Gastrocnemius medialis (tissue), 4 donors: Measurements from ENCODE around the gene DUSP16. TPM values are rescaled to one million over a fixed set of nuclear protein-coding genes. Genes with fewer than 3 reads are reported as not detected.

Experiments
- ATAC-seq, 2 donors: fragments of 150-250 bp; one replicate each; pipeline ENCODE4 v1.9.1; 2016
- DNase-seq, 2 donors: peaks; one replicate each; pipeline ENCODE4 v3.0.0-alpha.2; 2019
- H3K27ac ChIP-seq, 4 donors: fragments of 200-600 bp; sonication (generic); 1 replicate in 1 of 4; 2 replicates in 3 of 4; pipeline ENCODE4 v1.5.1; 2016 to 2018; ENCODE audit warnings: mild to moderate bottlenecking in 2 of 4, moderate library complexity in 1 of 4
- H3K27me3 ChIP-seq, 3 donors: fragments of 200-600 bp; sonication (generic) in 2 of 3; 1 replicate in 1 of 3; 2 replicates in 2 of 3; pipeline versions ENCODE4 v1.5.1 to v1.6.0; 2016 to 2019; ENCODE audit warnings: mild to moderate bottlenecking in 1 of 3, moderate library complexity in 1 of 3
- H3K36me3 ChIP-seq, 2 donors: fragments of 200-600 bp; sonication (generic) in 1 of 2; one replicate each; pipeline ENCODE4 v1.5.1; 2017 to 2018
- H3K4me1 ChIP-seq, 2 donors: fragments of 200-600 bp; sonication (generic) in 1 of 2; one replicate each; pipeline ENCODE4 v1.5.1; 2016 to 2017; ENCODE audit warnings: mild to moderate bottlenecking in 2 of 2
- H3K4me3 ChIP-seq, 4 donors: fragments of 200-600 bp; sonication (generic) in 3 of 4; 1 replicate in 1 of 4; 2 replicates in 3 of 4; pipeline ENCODE4 v1.5.1; 2016 to 2019; ENCODE audit warnings: mild to moderate bottlenecking in 2 of 4
- H3K9me3 ChIP-seq, 3 donors: fragments of 200-600 bp; sonication (generic) in 2 of 3; 1 replicate in 1 of 3; 2 replicates in 2 of 3; pipeline ENCODE4 v1.5.1; 2016 to 2019
- POLR2A ChIP-seq, 2 donors: fragments of 450-650 bp; IDR thresholded peaks; one replicate each; pipeline ENCODE4 v1.6.1; 2017; ENCODE audit warnings: antibody characterized with exemption in 2 of 2, mild to moderate bottlenecking in 2 of 2, moderate library complexity in 2 of 2
- in situ Hi-C, 4 donors: fragments of 200-750 bp; cut with MboI; loops; one replicate each; pipeline versions ENCODE4 v1.15.0 to v1.8.0; 2017; ENCODE audit warnings: low sequenced_read_pairs in 4 of 4
- intact Hi-C: fragments of 100-400 bp; cut with DNase I; formaldehyde crosslinking; loops from one replicate; pipeline ENCODE4 v1.15.1; 2023; ENCODE audit warnings: low total_unique reads
- total RNA-seq, 4 donors: library from RNA; depleted of rRNA; stranded (reverse); fragments of >200 nt; gene quantifications; one replicate each; pipeline versions ENCODE4 v1.1.0 to v1.2.3, GENCODE V29; 2016
- TF ChIP-seq, protein P1 (sequence below), 5 experiments: fragments of 450-650 bp in 3 of 5; fragments of 200-600 bp in 2 of 5; sonication (generic) in 2 of 5; IDR thresholded peaks in 4 of 5; conservative IDR thresholded peaks in 1 of 5; 1 replicate in 4 of 5; 2 replicates in 1 of 5; pipeline ENCODE4 v1.5.1; 2016 to 2019; ENCODE audit warnings: antibody characterized with exemption in 5 of 5, mild to moderate bottlenecking in 3 of 5, moderate library complexity in 3 of 5

DUSP16 gene
- total RNA-seq, 4 donors from 2014 or later: 10.9 to 15.7 (median 13.3) TPM

DNA sequence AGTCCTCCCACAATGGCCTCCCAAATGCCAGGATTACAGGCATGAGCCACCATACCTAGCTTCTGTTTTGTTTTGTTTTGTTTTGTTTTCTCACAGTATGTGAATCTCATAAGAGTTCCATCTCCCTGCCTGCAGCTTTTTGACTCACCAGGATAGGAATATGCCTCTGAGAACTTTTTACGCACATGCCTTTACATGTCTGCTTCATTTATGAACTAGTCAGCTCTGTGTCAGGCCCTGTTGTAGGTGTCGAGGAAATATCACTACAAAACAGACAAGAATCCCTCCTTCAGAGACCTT is 116.8 kb downstream of the DUSP16 start:
- ATAC-seq (no peak), DNase-seq (no peak)
- Histone ChIP-seq H3K27me3 (no peaks in the 10 kb centered on the region), H3K36me3 (no peaks in the 10 kb centered on the region), H3K27ac (no peak overlapping the region), H3K9me3 (no peaks in the 10 kb centered on the region), H3K4me3 (no peak overlapping the region), H3K4me1 (peaks cover 16 to 28% of the 10 kb centered on the region in 2 donors)
- in situ Hi-C loops (no loop called here), intact Hi-C loops (no loop called here)
- TF ChIP-seq POLR2A (IDR thresholded peaks at IDR 0.05): no peak
- TF ChIP-seq, protein P1, sequence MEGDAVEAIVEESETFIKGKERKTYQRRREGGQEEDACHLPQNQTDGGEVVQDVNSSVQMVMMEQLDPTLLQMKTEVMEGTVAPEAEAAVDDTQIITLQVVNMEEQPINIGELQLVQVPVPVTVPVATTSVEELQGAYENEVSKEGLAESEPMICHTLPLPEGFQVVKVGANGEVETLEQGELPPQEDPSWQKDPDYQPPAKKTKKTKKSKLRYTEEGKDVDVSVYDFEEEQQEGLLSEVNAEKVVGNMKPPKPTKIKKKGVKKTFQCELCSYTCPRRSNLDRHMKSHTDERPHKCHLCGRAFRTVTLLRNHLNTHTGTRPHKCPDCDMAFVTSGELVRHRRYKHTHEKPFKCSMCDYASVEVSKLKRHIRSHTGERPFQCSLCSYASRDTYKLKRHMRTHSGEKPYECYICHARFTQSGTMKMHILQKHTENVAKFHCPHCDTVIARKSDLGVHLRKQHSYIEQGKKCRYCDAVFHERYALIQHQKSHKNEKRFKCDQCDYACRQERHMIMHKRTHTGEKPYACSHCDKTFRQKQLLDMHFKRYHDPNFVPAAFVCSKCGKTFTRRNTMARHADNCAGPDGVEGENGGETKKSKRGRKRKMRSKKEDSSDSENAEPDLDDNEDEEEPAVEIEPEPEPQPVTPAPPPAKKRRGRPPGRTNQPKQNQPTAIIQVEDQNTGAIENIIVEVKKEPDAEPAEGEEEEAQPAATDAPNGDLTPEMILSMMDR (IDR thresholded peaks at IDR 0.05 in 4 of 5, conservative IDR thresholded peaks at IDR 0.05 in 1 of 5): no peak

DNA sequence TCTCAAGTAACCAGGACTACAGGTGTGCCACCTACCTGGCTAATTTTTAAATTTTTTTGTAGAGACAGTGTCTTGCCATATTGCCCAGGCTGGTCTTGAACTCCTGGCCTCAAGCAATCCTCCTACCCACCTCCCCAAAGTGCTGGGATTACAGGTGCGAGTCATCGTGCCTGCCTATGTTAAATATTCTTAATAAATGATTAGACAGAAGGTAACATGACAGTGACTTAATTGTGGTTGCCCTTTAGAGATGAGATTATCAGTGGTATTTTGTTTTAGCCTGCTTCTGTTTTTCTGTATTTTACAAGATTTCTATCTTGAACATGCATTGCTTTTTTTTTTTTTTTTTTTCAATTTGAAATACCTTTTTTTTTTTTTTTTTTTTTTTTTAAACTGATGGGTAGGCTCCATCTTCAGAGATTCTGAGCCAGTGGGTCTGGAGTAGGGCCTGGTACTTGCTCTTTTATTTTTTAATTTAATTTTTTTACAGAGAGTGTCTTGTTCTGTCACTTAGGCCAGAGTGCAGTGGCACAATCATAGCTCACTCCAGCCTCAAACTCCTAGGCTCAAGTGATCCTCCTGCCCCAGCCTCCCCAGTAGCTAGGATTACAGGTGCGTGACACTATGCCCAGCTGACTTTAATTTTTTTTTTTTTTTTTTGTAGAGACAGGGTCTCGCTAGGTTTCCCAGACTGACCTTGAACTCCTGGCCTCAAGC is 117.3 kb downstream of the DUSP16 start:
- intact Hi-C loops (no loop called here), in situ Hi-C loops (no loop called here)
- Histone ChIP-seq H3K36me3 (no peaks in the 10 kb centered on the region), H3K27ac (no peak overlapping the region), H3K9me3 (no peaks in the 10 kb centered on the region), H3K27me3 (no peaks in the 10 kb centered on the region), H3K4me3 (no peak overlapping the region), H3K4me1 (peaks cover 16 to 28% of the 10 kb centered on the region in 2 donors)
- DNase-seq (no peak), ATAC-seq (no peak)
- TF ChIP-seq POLR2A (IDR thresholded peaks at IDR 0.05): no peak
- TF ChIP-seq, protein P1 (IDR thresholded peaks at IDR 0.05 in 4 of 5, conservative IDR thresholded peaks at IDR 0.05 in 1 of 5): no peak

DNA sequence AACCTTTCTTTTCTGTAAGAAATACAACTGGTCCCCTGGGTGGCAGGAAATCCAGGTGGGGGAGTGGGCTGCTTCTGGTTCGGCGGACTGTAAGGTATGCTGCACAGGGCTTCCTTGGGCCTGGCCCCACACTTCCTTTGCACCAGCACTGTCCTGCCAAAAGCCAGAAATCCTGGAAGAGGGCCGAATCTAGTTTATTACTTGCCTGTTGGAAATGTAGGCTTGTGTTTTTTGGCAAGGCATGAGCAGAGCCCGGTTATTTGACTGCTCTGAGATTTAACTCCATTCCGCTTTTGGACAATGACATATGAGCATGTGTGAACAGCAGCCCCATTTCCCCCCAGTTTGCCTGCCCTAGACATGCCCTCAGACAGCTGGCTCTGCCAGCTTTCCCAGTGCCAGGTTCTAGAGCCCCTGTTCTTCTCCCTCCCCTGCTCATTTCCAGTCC is 119.2 kb downstream of the DUSP16 start:
- Histone ChIP-seq H3K36me3 (no peaks in the 10 kb centered on the region), H3K27me3 (no peaks in the 10 kb centered on the region), H3K9me3 (no peaks in the 10 kb centered on the region), H3K27ac (peak overlapping the region; percentile 25 to 59 (median 56)), H3K4me3 (no peak overlapping the region), H3K4me1 (peaks cover 16 to 28% of the 10 kb centered on the region in 2 donors)
- TF ChIP-seq, protein P1 (IDR thresholded peaks at IDR 0.05 in 4 of 5, conservative IDR thresholded peaks at IDR 0.05 in 1 of 5): no peak
- no peak for TF ChIP-seq POLR2A (IDR thresholded peaks at IDR 0.05)
- intact Hi-C loops (no loop called here), in situ Hi-C loops (no loop called here)
- no peak for DNase-seq
- peak; percentile 37 to 40 for ATAC-seq

DNA sequence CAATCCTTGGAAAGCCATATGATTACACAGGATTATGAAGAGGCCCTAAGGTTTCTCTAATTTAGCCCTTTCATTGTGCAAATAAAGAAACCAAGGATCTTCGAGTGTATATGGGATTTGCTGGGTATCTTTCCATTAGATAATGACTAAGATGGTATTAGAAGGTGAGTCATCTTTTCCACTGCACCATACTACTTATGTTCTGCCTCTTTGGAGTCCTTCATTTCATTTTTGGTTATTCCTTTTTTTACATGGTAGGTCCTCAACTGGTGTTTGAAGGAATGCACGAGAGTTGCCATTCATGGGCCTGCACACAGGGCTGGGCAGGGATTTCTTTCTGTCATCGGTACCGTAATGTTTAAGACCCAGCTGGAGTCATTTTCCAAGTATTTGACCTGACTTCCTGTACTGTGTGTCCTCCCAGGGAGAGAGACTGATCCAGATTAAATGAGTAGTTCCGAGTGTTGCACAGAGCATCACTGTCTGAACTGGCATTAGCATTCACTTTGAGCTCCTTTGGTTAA is 120.1 kb downstream of the DUSP16 start:
- TF ChIP-seq, protein P1 (IDR thresholded peaks at IDR 0.05 in 4 of 5, conservative IDR thresholded peaks at IDR 0.05 in 1 of 5): no peak
- no peak for TF ChIP-seq POLR2A (IDR thresholded peaks at IDR 0.05)
- Histone ChIP-seq H3K36me3 (no peaks in the 10 kb centered on the region), H3K27ac (peak overlapping the region; percentile 25 to 59 (median 56)), H3K4me3 (no peak overlapping the region), H3K9me3 (no peaks in the 10 kb centered on the region), H3K4me1 (peaks cover 16 to 28% of the 10 kb centered on the region in 2 donors), H3K27me3 (no peaks in the 10 kb centered on the region)
- in situ Hi-C loops: no loop called here
- intact Hi-C loops: no loop called here
- DNase-seq: no peak
- ATAC-seq: peak in 1 of 2 donors; percentile 38
